HCT116 (cell line): Measurements from ENCODE around the gene OGFOD2. TPM values are rescaled to one million over a fixed set of nuclear protein-coding genes. Genes with fewer than 3 reads are reported as not detected.

ENCODE experiments used
- ATAC-seq: fragments of 200-7000 bp; cut with Tn5 transposase; 2 replicates; pipeline ENCODE4 v1.9.1; 2020; ENCODE audit warnings: mild to moderate bottlenecking, moderate library complexity
- BruUV-seq: library from RNA; stranded (reverse); fragments of 400-500 nt; replicated peaks from 2 replicates; lab custom pipeline; 2021; lab: Mats Ljungman, UMichigan
- CTCF ChIA-PET: fragments of 300-600 bp; sonication (Branson Sonifier 250); formaldehyde crosslinking; loops from one replicate; lab custom pipeline; 2021; ENCODE audit warnings: antibody characterized with exemption; lab: Charles Lee
- POLR2A ChIA-PET: fragments of 300-600, 350-600 bp; sonication (Branson Sonifier 250); formaldehyde crosslinking; loops from one replicate; lab custom pipeline; 2021; ENCODE audit warnings: antibody characterized with exemption; lab: Charles Lee
- RAD21 ChIA-PET, 2 experiments: fragments of 300-600 bp; sonication (Branson Sonifier 250); formaldehyde crosslinking; loops; one replicate each; lab custom pipeline; 2023; ENCODE audit warnings: low total read pairs in 2 of 2; ENCODE audit not compliant: uncharacterized antibody in 2 of 2, unreplicated experiment in 2 of 2, low non-redundant PET in 1 of 2; lab: Charles Lee
- DNase-seq: peaks from one replicate; pipeline ENCODE4 v3.0.0-alpha.2; 2010; ENCODE audit warnings: low read depth, low spot score
- H2AFZ ChIP-seq: fragments of 200-600 bp; shearing (Covaris generic), sonication (generic); 2 replicates; pipeline ENCODE4 v1.6.1; 2017; ENCODE audit warnings: low read depth, mixed run types, mixed read lengths, antibody characterized with exemption, low read length; ENCODE audit not compliant: poor library complexity, severe bottlenecking
- H3K27ac ChIP-seq: 2 replicates; pipeline ENCODE4 v1.5.1; 2012; ENCODE audit warnings: low read depth, low read length
- H3K27me3 ChIP-seq: fragments of 200-600 bp; sonication (generic); 2 replicates; pipeline ENCODE4 v1.6.1; 2016; ENCODE audit warnings: mixed run types, low read length, mixed read lengths; ENCODE audit not compliant: insufficient read depth
- H3K36me3 ChIP-seq, 2 experiments: fragments of 200-500 bp in 1 of 2; fragments of 200-600 bp in 1 of 2; sonication (Bioruptor generic) in 1 of 2; sonication (generic) in 1 of 2; 2 replicates each; pipeline versions ENCODE4 v1.5.1 to v1.6.1; 2014 to 2016; ENCODE audit warnings: low read length in 2 of 2, inconsistent platforms in 1 of 2, mixed read lengths in 1 of 2, mixed run types in 1 of 2; ENCODE audit not compliant: insufficient read depth in 2 of 2, control insufficient read depth in 1 of 2
- H3K4me1 ChIP-seq, 2 experiments: fragments of 200-600 bp in 1 of 2; sonication (generic) in 1 of 2; 2 replicates each; pipeline versions ENCODE4 v1.5.1 to v1.6.1; 2012 to 2017; ENCODE audit warnings: low read length in 2 of 2, inconsistent platforms in 1 of 2, mild to moderate bottlenecking in 1 of 2, mixed read lengths in 1 of 2, mixed run types in 1 of 2, moderate library complexity in 1 of 2; ENCODE audit not compliant: insufficient read depth in 2 of 2, control insufficient read depth in 1 of 2
- H3K4me2 ChIP-seq: fragments of 200-600 bp; sonication (generic); 2 replicates; pipeline ENCODE4 v1.6.1; 2017; ENCODE audit warnings: mixed run types, low read length, mixed read lengths
- H3K4me3 ChIP-seq, 2 experiments: fragments of 200-600 bp in 1 of 2; sonication (generic) in 1 of 2; replicated peaks in 1 of 2; 2 replicates each; pipeline ENCODE4 v1.5.1; 2011 to 2016; ENCODE audit warnings: low read length in 2 of 2, control low read depth in 1 of 2, low read depth in 1 of 2, mild to moderate bottlenecking in 1 of 2, mixed read lengths in 1 of 2, mixed run types in 1 of 2
- H3K79me2 ChIP-seq: fragments of 200-600 bp; sonication (generic); 2 replicates; pipeline ENCODE4 v1.6.1; 2017; ENCODE audit warnings: mild to moderate bottlenecking, mixed run types, low read length, moderate library complexity, mixed read lengths; ENCODE audit not compliant: insufficient read depth
- H3K9ac ChIP-seq: fragments of 200-600 bp; sonication (generic); 2 replicates; pipeline ENCODE4 v1.6.1; 2016; ENCODE audit warnings: low read length, mixed read lengths
- H3K9me2 ChIP-seq: fragments of 200-600 bp; sonication (generic), shearing (Covaris generic); 2 replicates; pipeline ENCODE4 v1.6.1; 2017; ENCODE audit warnings: mixed run types, mild to moderate bottlenecking, moderate library complexity; ENCODE audit not compliant: insufficient read depth
- H3K9me3 ChIP-seq, 2 experiments: fragments of 200-500 bp in 1 of 2; fragments of 200-600 bp in 1 of 2; sonication (Bioruptor generic) in 1 of 2; sonication (generic) in 1 of 2; 2 replicates each; pipeline ENCODE4 v1.6.1; 2014 to 2017; ENCODE audit warnings: low read length in 2 of 2, mixed read lengths in 2 of 2, inconsistent platforms in 1 of 2, low read depth in 1 of 2, mild to moderate bottlenecking in 1 of 2, mixed run types in 1 of 2, moderate library complexity in 1 of 2; ENCODE audit not compliant: control insufficient read depth in 1 of 2, insufficient read depth in 1 of 2
- H4K20me1 ChIP-seq: fragments of 200-600 bp; sonication (generic), shearing (Covaris generic); 2 replicates; pipeline ENCODE4 v1.6.1; 2017; ENCODE audit warnings: mixed run types, mild to moderate bottlenecking, moderate library complexity; ENCODE audit not compliant: insufficient read depth
- CBX3 ChIP-seq: IDR thresholded peaks from 2 replicates; pipeline ENCODE4 v1.6.1; 2012; ENCODE audit warnings: low read depth
- CEBPB ChIP-seq: IDR thresholded peaks from 2 replicates; pipeline ENCODE4 v1.6.1; 2012; ENCODE audit warnings: low read depth
- CTCF ChIP-seq, 3 experiments: fragments of 200-600 bp in 1 of 3; sonication (generic) in 1 of 3; IDR thresholded peaks in 2 of 3; conservative IDR thresholded peaks in 1 of 3; 2 replicates each; pipeline ENCODE4 v1.5.1; 2012 to 2017; ENCODE audit warnings: low read depth in 2 of 3, low read length in 2 of 3, antibody characterized with exemption in 1 of 3, borderline replicate concordance in 1 of 3, control low read depth in 1 of 3, mild to moderate bottlenecking in 1 of 3, mixed read lengths in 1 of 3, mixed run types in 1 of 3, moderate library complexity in 1 of 3; ENCODE audit not compliant: insufficient read depth in 1 of 3
- EGR1 ChIP-seq: IDR thresholded peaks from 2 replicates; pipeline ENCODE4 v1.6.1; 2012; ENCODE audit warnings: low read depth
- ELF1 ChIP-seq: IDR thresholded peaks from 2 replicates; pipeline ENCODE4 v1.6.1; 2012; ENCODE audit warnings: low read depth, borderline replicate concordance
- EZH2 ChIP-seq: fragments of 200-600 bp; sonication (generic); IDR thresholded peaks from 2 replicates; pipeline ENCODE4 v1.6.1; 2017; ENCODE audit warnings: antibody characterized with exemption, mixed run types
- EZH2phosphoT487 ChIP-seq: fragments of 200-600 bp; IDR thresholded peaks from 2 replicates; pipeline ENCODE4 v1.6.1; 2018; ENCODE audit warnings: antibody characterized with exemption, borderline replicate concordance
- FOSL1 ChIP-seq: IDR thresholded peaks from 2 replicates; pipeline ENCODE4 v1.6.1; 2012; ENCODE audit warnings: low read depth
- JUND ChIP-seq: IDR thresholded peaks from 2 replicates; pipeline ENCODE4 v1.6.1; 2012
- MAX ChIP-seq: IDR thresholded peaks from 2 replicates; pipeline ENCODE4 v1.6.1; 2012
- POLR2A ChIP-seq: IDR thresholded peaks from 2 replicates; pipeline ENCODE4 v1.7.0; 2011; ENCODE audit warnings: borderline replicate concordance; ENCODE audit not compliant: insufficient read depth, insufficient read length; ENCODE audit errors: extremely low read depth
- POLR2AphosphoS5 ChIP-seq: IDR thresholded peaks from 2 replicates; pipeline ENCODE4 v1.6.1; 2011; ENCODE audit warnings: mild to moderate bottlenecking, low read depth, low read length, moderate library complexity
- RAD21 ChIP-seq: IDR thresholded peaks from 2 replicates; pipeline ENCODE4 v1.6.1; 2012; ENCODE audit warnings: low read depth, mild to moderate bottlenecking
- REST ChIP-seq: IDR thresholded peaks from 2 replicates; pipeline ENCODE4 v1.6.1; 2012; ENCODE audit warnings: low read depth
- SIN3A ChIP-seq: IDR thresholded peaks from 2 replicates; pipeline ENCODE4 v1.6.1; 2012; ENCODE audit warnings: low read depth
- SRF ChIP-seq: IDR thresholded peaks from 2 replicates; pipeline ENCODE4 v1.6.1; 2012; ENCODE audit warnings: low read depth
- TCF7L2 ChIP-seq: IDR thresholded peaks from 2 replicates; pipeline ENCODE4 v1.7.0; 2011; ENCODE audit warnings: borderline replicate concordance, inconsistent platforms; ENCODE audit not compliant: insufficient read depth, insufficient read length; ENCODE audit errors: extremely low read depth
- YY1 ChIP-seq: IDR thresholded peaks from 2 replicates; pipeline ENCODE4 v1.6.1; 2011; ENCODE audit warnings: low read length, low read depth, moderate library complexity, mild to moderate bottlenecking; ENCODE audit not compliant: insufficient replicate concordance; ENCODE audit errors: extremely low read depth
- ZFX ChIP-seq: fragments of 450-650 bp; IDR thresholded peaks from 2 replicates; pipeline ENCODE4 v1.6.1; 2017
- intact Hi-C: fragments of 100-400 bp; cut with micrococcal nuclease; formaldehyde crosslinking; loops from 2 replicates; pipeline ENCODE4 v1.10.0; 2022
- total RNA-seq: library from RNA; stranded (reverse); gene quantifications from one replicate; pipeline ENCODE4 v1.2.1, GENCODE V29; 2021; ENCODE audit not compliant: unreplicated experiment
- TF ChIP-seq, protein P1 (sequence below): IDR thresholded peaks from 2 replicates; pipeline ENCODE4 v1.6.1; 2012

Gene OGFOD2
- total RNA-seq, 1 experiment from 2014 or later, result 29.5 TPM

GRCh38 chr12:122956035-122956434 lies 19.0 kb upstream of the OGFOD2 start:
- DNase-seq (no peak), ATAC-seq (no peak)
- no peak overlapping the region for H3K4me2 ChIP-seq
- ChIA-PET RAD21 (no interaction called here), POLR2A (interaction anchor here (0.8 to 1.8 kb wide), 2 partner anchors 100 to 277 kb away, joined by 4 read pairs; partner anchors contain the start of genes MPHOSPH9 and MTRFR), CTCF (no interaction called here)
- H3K27ac ChIP-seq, result no peak overlapping the region
- no peak overlapping the region for H3K9ac ChIP-seq
- H3K9me3 ChIP-seq, result no peaks in the 10 kb centered on the region
- no peaks in the 10 kb centered on the region for H3K36me3 ChIP-seq
- BruUV-seq, result no TSS peak
- peaks cover 5 to 13% of the 10 kb centered on the region in 2 experiments; a peak in 3 of 4 replicates for H3K4me1 ChIP-seq
- no peak overlapping the region for H2AFZ ChIP-seq
- no peak overlapping the region for H3K4me3 ChIP-seq
- no peaks in the 10 kb centered on the region for H3K9me2 ChIP-seq
- no peaks in the 10 kb centered on the region for H3K79me2 ChIP-seq
- intact Hi-C loops, result no loop called here
- no peaks in the 10 kb centered on the region for H3K27me3 ChIP-seq
- H4K20me1 ChIP-seq, result no peaks in the 10 kb centered on the region
- TF ChIP-seq JUND (no peak), YY1 (no peak), ZFX (no peak), SIN3A (no peak), EZH2phosphoT487 (no peak), CEBPB (no peak), TCF7L2 (no peak), CTCF (IDR thresholded peaks at IDR 0.05 in 2 of 3, conservative IDR thresholded peaks at IDR 0.05 in 1 of 3; ENCODE audit: borderline replicate concordance in 1 of 3, insufficient read depth in 1 of 3, low read depth in 2 of 3, low read length in 2 of 3) (no peak), RAD21 (no peak), SRF (no peak), ELF1 (no peak), REST (no peak), POLR2A (no peak), EGR1 (no peak), MAX (no peak), CBX3 (no peak), EZH2 (no peak), FOSL1 (no peak), POLR2AphosphoS5 (no peak)
- TF ChIP-seq, protein P1, sequence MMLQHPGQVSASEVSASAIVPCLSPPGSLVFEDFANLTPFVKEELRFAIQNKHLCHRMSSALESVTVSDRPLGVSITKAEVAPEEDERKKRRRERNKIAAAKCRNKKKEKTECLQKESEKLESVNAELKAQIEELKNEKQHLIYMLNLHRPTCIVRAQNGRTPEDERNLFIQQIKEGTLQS, result no peak
